Activated CD4-positive, alpha-beta memory T cell treated with anti-CD3 and anti-CD28 coated beads, Interleukin-2, amount 10 ng/mL, durations not matched to agents 7 days and 5 days (primary cell): Measurements from ENCODE around the gene DPEP1. TPM values are rescaled to one million over a fixed set of nuclear protein-coding genes. Genes with fewer than 3 reads are reported as not detected.

ENCODE experiments used
- CTCF ChIA-PET: fragments of 350-600 bp; sonication (Branson Sonifier 250); formaldehyde crosslinking; loops from one replicate; lab custom pipeline; 2021; ENCODE audit warnings: antibody characterized with exemption, inconsistent platforms; lab: Charles Lee
- POLR2A ChIA-PET: fragments of 350-600 bp; sonication (Branson Sonifier 250); formaldehyde crosslinking; loops from one replicate; lab custom pipeline; 2021; ENCODE audit warnings: antibody characterized with exemption; lab: Charles Lee
- DNase-seq: peaks from one replicate; pipeline ENCODE4 v3.0.0-alpha.2; 2020
- H3K27ac Mint-ChIP-seq: one replicate; pipeline ENCODE4 v1.8.0; 2021; ENCODE audit warnings: mild to moderate bottlenecking, mixed read lengths
- H3K27me3 Mint-ChIP-seq: one replicate; pipeline ENCODE4 v1.8.0; 2021; ENCODE audit warnings: mixed read lengths
- H3K36me3 Mint-ChIP-seq: one replicate; pipeline ENCODE4 v1.8.0; 2021; ENCODE audit warnings: low read depth, mixed read lengths
- H3K4me1 Mint-ChIP-seq: one replicate; pipeline ENCODE4 v1.8.0; 2021; ENCODE audit warnings: mixed read lengths
- H3K4me3 Mint-ChIP-seq: one replicate; pipeline ENCODE4 v1.8.0; 2021; ENCODE audit warnings: mild to moderate bottlenecking, mixed read lengths
- H3K9me3 Mint-ChIP-seq: one replicate; pipeline ENCODE4 v1.8.0; 2021; ENCODE audit warnings: mixed read lengths
- total RNA-seq, 2 experiments: library from RNA; stranded (reverse); gene quantifications; one replicate each; pipeline ENCODE4 v1.2.3, GENCODE V29; 2021

The DPEP1 gene
- total RNA-seq, 2 experiments from 2014 or later = not detected

GRCh38 chr16:89641458-89642119, 28.1 kb downstream of the DPEP1 start:
- no peak for DNase-seq
- Mint-ChIP-seq H3K27ac (no peak overlapping the region), H3K4me3 (no peak overlapping the region), H3K36me3 (peaks cover 15% of the 10 kb centered on the region), H3K27me3 (no peaks in the 10 kb centered on the region), H3K4me1 (peaks cover 7% of the 10 kb centered on the region), H3K9me3 (no peaks in the 10 kb centered on the region)
- POLR2A ChIA-PET = interaction anchor here (1.2 to 1.6 kb wide), 4 partner anchors 12 to 96 kb away, joined by 3 to 5 read pairs (median 4); no protein-coding TSS in a partner anchor
- CTCF ChIA-PET = interaction anchor here (0.5 to 0.7 kb wide), 2 partner anchors 10 to 58 kb away, joined by 3 read pairs; no protein-coding TSS in a partner anchor

GRCh38 chr16:89642574-89642973, 29.1 kb downstream of the DPEP1 start:
- no peaks in the 10 kb centered on the region for H3K27me3 Mint-ChIP-seq
- DNase-seq = no peak
- peaks cover 7% of the 10 kb centered on the region for H3K4me1 Mint-ChIP-seq
- POLR2A ChIA-PET = interaction anchor here (1.2 kb wide), 1 partner anchor 95 kb away, joined by 3 read pairs; no protein-coding TSS in a partner anchor
- peaks cover 20% of the 10 kb centered on the region for H3K36me3 Mint-ChIP-seq
- no peaks in the 10 kb centered on the region for H3K9me3 Mint-ChIP-seq
- no peak overlapping the region for H3K4me3 Mint-ChIP-seq
- H3K27ac Mint-ChIP-seq = no peak overlapping the region
- CTCF ChIA-PET = interaction anchor here (0.5 kb wide), 1 partner anchor 57 kb away, joined by 3 read pairs; no protein-coding TSS in a partner anchor

GRCh38 chr16:89643769-89644300, 30.4 kb downstream of the DPEP1 start:
- no peak overlapping the region for H3K27ac Mint-ChIP-seq

GRCh38 chr16:89645122-89645521, 31.7 kb downstream of the DPEP1 start:
- ChIA-PET POLR2A (no interaction called here), CTCF (no interaction called here)
- Mint-ChIP-seq H3K9me3 (no peaks in the 10 kb centered on the region), H3K36me3 (peaks cover 25% of the 10 kb centered on the region), H3K27me3 (no peaks in the 10 kb centered on the region), H3K27ac (no peak overlapping the region), H3K4me3 (no peak overlapping the region), H3K4me1 (peaks cover 7% of the 10 kb centered on the region)
- DNase-seq = no peak

More at GRCh38 chr16:89643769-89644300, 30.4 kb downstream of the DPEP1 start:
- DNase-seq = no peak
- peaks cover 20% of the 10 kb centered on the region for H3K36me3 Mint-ChIP-seq
- CTCF ChIA-PET = no interaction called here
- H3K4me3 Mint-ChIP-seq = no peak overlapping the region
- H3K9me3 Mint-ChIP-seq = no peaks in the 10 kb centered on the region
- no peaks in the 10 kb centered on the region for H3K27me3 Mint-ChIP-seq
- peaks cover 7% of the 10 kb centered on the region for H3K4me1 Mint-ChIP-seq
- POLR2A ChIA-PET = no interaction called here

- Mint-ChIP-seq H3K4me1 (no peaks in the 10 kb centered on the region), H3K27ac (no peak overlapping the region), H3K9me3 (no peaks in the 10 kb centered on the region), H3K4me3 (no peak overlapping the region), H3K36me3 (peaks cover 31% of the 10 kb centered on the region), H3K27me3 (no peaks in the 10 kb centered on the region)
- DNase-seq = no peak
- ChIA-PET CTCF (no interaction called here), POLR2A (no interaction called here)
Observed at GRCh38 chr16:89646270-89646669, 32.8 kb downstream of the DPEP1 start.

GRCh38 chr16:89646906-89647305, 33.5 kb downstream of the DPEP1 start:
- ChIA-PET CTCF (no interaction called here), POLR2A (no interaction called here)
- Mint-ChIP-seq H3K27me3 (no peaks in the 10 kb centered on the region), H3K27ac (no peak overlapping the region), H3K4me1 (no peaks in the 10 kb centered on the region), H3K4me3 (no peak overlapping the region), H3K9me3 (no peaks in the 10 kb centered on the region), H3K36me3 (peaks cover 31% of the 10 kb centered on the region)
- no peak for DNase-seq

- H3K27ac Mint-ChIP-seq = no peak overlapping the region
- H3K9me3 Mint-ChIP-seq = no peaks in the 10 kb centered on the region
- ChIA-PET POLR2A (no interaction called here), CTCF (interaction anchor here (1.5 kb wide), 1 partner anchor 10 kb away, joined by 3 read pairs; no protein-coding TSS in a partner anchor)
- H3K4me3 Mint-ChIP-seq = no peak overlapping the region
- no peak for DNase-seq
- peaks cover 24% of the 10 kb centered on the region for H3K36me3 Mint-ChIP-seq
- peaks cover 23% of the 10 kb centered on the region for H3K4me1 Mint-ChIP-seq
- H3K27me3 Mint-ChIP-seq = no peaks in the 10 kb centered on the region
Observed at GRCh38 chr16:89651584-89651983, 38.1 kb downstream of the DPEP1 start.

- no peak overlapping the region for H3K4me3 Mint-ChIP-seq
- CTCF ChIA-PET = interaction anchor here (1.1 kb wide), 1 partner anchor 96 kb away, joined by 6 read pairs; no protein-coding TSS in a partner anchor
- DNase-seq = no peak
- peaks cover 32% of the 10 kb centered on the region for H3K4me1 Mint-ChIP-seq
- peak overlapping the region; percentile 11 for H3K27ac Mint-ChIP-seq
- H3K36me3 Mint-ChIP-seq = peaks cover 19% of the 10 kb centered on the region
- POLR2A ChIA-PET = interaction anchor here (0.8 to 2.1 kb wide), 2 partner anchors 12 to 33 kb away, joined by 3 to 5 read pairs; partner anchors contain the start of gene CDK10
- no peaks in the 10 kb centered on the region for H3K27me3 Mint-ChIP-seq
- no peaks in the 10 kb centered on the region for H3K9me3 Mint-ChIP-seq
Observed at GRCh38 chr16:89653656-89654295, 40.3 kb downstream of the DPEP1 start.

- Mint-ChIP-seq H3K36me3 (peaks cover 20% of the 10 kb centered on the region), H3K4me3 (peak overlapping the region; percentile 2), H3K9me3 (no peaks in the 10 kb centered on the region), H3K4me1 (peaks cover 42% of the 10 kb centered on the region), H3K27ac (peak overlapping the region; percentile 44), H3K27me3 (no peaks in the 10 kb centered on the region)
- POLR2A ChIA-PET = interaction anchor here (0.9 to 1.1 kb wide), 2 partner anchors 93 to 437 kb away, joined by 3 read pairs; partner anchors contain the start of gene ZNF778
- CTCF ChIA-PET = no interaction called here
- no peak for DNase-seq
Observed at GRCh38 chr16:89655062-89655643, 41.7 kb downstream of the DPEP1 start.

- Mint-ChIP-seq H3K9me3 (no peaks in the 10 kb centered on the region), H3K36me3 (peaks cover 28% of the 10 kb centered on the region), H3K27ac (peak overlapping the region; percentile 72), H3K4me1 (peaks cover 49% of the 10 kb centered on the region), H3K4me3 (peak overlapping the region; percentile 90), H3K27me3 (no peaks in the 10 kb centered on the region)
- ChIA-PET POLR2A (interaction anchor here (0.7 to 1.7 kb wide), 5 partner anchors 41 to 394 kb away, joined by 3 to 5 read pairs (median 4); no protein-coding TSS in a partner anchor), CTCF (no interaction called here)
- DNase-seq = no peak
Observed at GRCh38 chr16:89656435-89657121, 43.1 kb downstream of the DPEP1 start.

- peaks cover 49% of the 10 kb centered on the region for H3K4me1 Mint-ChIP-seq
- H3K36me3 Mint-ChIP-seq = peaks cover 30% of the 10 kb centered on the region
- CTCF ChIA-PET = interaction anchor here (0.6 to 2.0 kb wide), 2 partner anchors 43 to 121 kb away, joined by 5 to 7 read pairs; partner anchors contain the start of gene SPATA2L
- DNase-seq = peak; percentile 93
- H3K9me3 Mint-ChIP-seq = no peaks in the 10 kb centered on the region
- H3K27ac Mint-ChIP-seq = peak within 1 kb of the TSS; percentile 78
- H3K4me3 Mint-ChIP-seq = peak within 1 kb of the TSS; percentile 90
- POLR2A ChIA-PET = interaction anchor here (0.7 to 2.3 kb wide), 12 partner anchors 28 to 395 kb away, joined by 3 to 16 read pairs (median 4); partner anchors contain the start of genes CDK10 and SPATA2L
- no peaks in the 10 kb centered on the region for H3K27me3 Mint-ChIP-seq
Observed at GRCh38 chr16:89657442-89658220, 44.2 kb downstream of the DPEP1 start, which contains the start of the genes CHMP1A and SPATA33. CHMP1A (minus strand) TSS chr16:89657708; CDS start chr16:89657588, 120 bp downstream. SPATA33 (plus strand) TSS chr16:89657836; CDS start chr16:89657912, 76 bp downstream.
